GM12878 (cell line): ENCODE measurements around the gene YY1. TPM values are rescaled to one million over a fixed set of nuclear protein-coding genes. Genes with fewer than 3 reads are reported as not detected.

Experiments used
- ASH2L ChIP-seq: fragments of 300-600, 200-600 bp; sonication (generic); IDR thresholded peaks from 2 replicates; pipeline ENCODE4 v1.6.1; 2017; ENCODE audit warnings: low read depth, mild to moderate bottlenecking, borderline replicate concordance
- ATF7 ChIP-seq: fragments of 450-650 bp; IDR thresholded peaks from 2 replicates; pipeline ENCODE4 v1.6.1; 2016; ENCODE audit warnings: low read depth, mild to moderate bottlenecking
- BACH1 ChIP-seq: fragments of 450-650 bp; IDR thresholded peaks from 2 replicates; pipeline ENCODE4 v1.6.1; 2017; ENCODE audit warnings: mild to moderate bottlenecking, borderline replicate concordance
- CBX3 ChIP-seq: fragments of 200-600 bp; sonication (generic); IDR thresholded peaks from 2 replicates; pipeline ENCODE4 v1.6.1; 2016; ENCODE audit warnings: low read depth, borderline replicate concordance
- CHD1 ChIP-seq: IDR thresholded peaks from 2 replicates; pipeline ENCODE4 v1.6.1; 2012; ENCODE audit warnings: low read depth, low read length, improper control_type of control experiment
- CHD2 ChIP-seq: IDR thresholded peaks from 2 replicates; pipeline ENCODE4 v1.6.1; 2011; ENCODE audit warnings: low read depth, low read length, improper control_type of control experiment, borderline replicate concordance
- CHD4 ChIP-seq: fragments of 200-600 bp; sonication (generic); IDR thresholded peaks from 2 replicates; pipeline ENCODE4 v1.6.1; 2016; ENCODE audit warnings: mild to moderate bottlenecking
- DPF2 ChIP-seq: fragments of 450-650 bp; IDR thresholded peaks from 2 replicates; pipeline ENCODE4 v1.6.1; 2017; ENCODE audit warnings: mild to moderate bottlenecking
- EED ChIP-seq: sonication (generic); IDR thresholded peaks from 2 replicates; pipeline ENCODE4 v1.6.1; 2016; ENCODE audit warnings: antibody characterized with exemption, low read depth
- EP300 ChIP-seq, 2 experiments: fragments of 150-350 bp in 1 of 2; IDR thresholded peaks; 2 replicates each; pipeline ENCODE4 v1.6.1; 2011 to 2012; ENCODE audit warnings: low read depth in 2 of 2, low read length in 2 of 2, borderline replicate concordance in 1 of 2, improper control_type of control experiment in 1 of 2, inconsistent platforms in 1 of 2; ENCODE audit not compliant: control insufficient read depth in 1 of 2
- GATAD2B ChIP-seq: fragments of 450-650 bp; conservative IDR thresholded peaks from 2 replicates; pipeline ENCODE4 v1.6.1; 2017; ENCODE audit warnings: low read depth, mild to moderate bottlenecking, moderate library complexity
- HDAC2 ChIP-seq: fragments of 200-600 bp; sonication (generic); IDR thresholded peaks from 2 replicates; pipeline ENCODE4 v1.6.1; 2017
- HDGF ChIP-seq: fragments of 450-650 bp; IDR thresholded peaks from 2 replicates; pipeline ENCODE4 v1.6.1; 2016; ENCODE audit warnings: antibody characterized with exemption
- IRF4 ChIP-seq: IDR thresholded peaks from 2 replicates; pipeline ENCODE4 v1.6.1; 2011; ENCODE audit warnings: low read depth, low read length
- KAT2A ChIP-seq: conservative IDR thresholded peaks from 2 replicates; pipeline ENCODE4 v1.6.1; 2011; ENCODE audit warnings: low read depth, low read length; ENCODE audit not compliant: control insufficient read depth
- MEF2A ChIP-seq: IDR thresholded peaks from 2 replicates; pipeline ENCODE4 v1.6.1; 2011; ENCODE audit warnings: low read depth, mild to moderate bottlenecking, low read length, moderate library complexity; ENCODE audit not compliant: insufficient read depth
- NBN ChIP-seq: fragments of 450-650 bp; IDR thresholded peaks from 2 replicates; pipeline ENCODE4 v1.6.1; 2016
- NFYA ChIP-seq: IDR thresholded peaks from 2 replicates; pipeline ENCODE4 v1.6.1; 2011; ENCODE audit warnings: low read depth, mild to moderate bottlenecking, low read length, improper control_type of control experiment, borderline replicate concordance
- NFYB ChIP-seq: IDR thresholded peaks from 2 replicates; pipeline ENCODE4 v1.6.1; 2011; ENCODE audit warnings: low read depth, mild to moderate bottlenecking, low read length, improper control_type of control experiment, moderate library complexity; ENCODE audit not compliant: insufficient read depth
- NKRF ChIP-seq: fragments of 450-650 bp; conservative IDR thresholded peaks from 2 replicates; pipeline ENCODE4 v1.6.1; 2017; ENCODE audit warnings: mild to moderate bottlenecking, moderate library complexity
- NR2C2 ChIP-seq: IDR thresholded peaks from 2 replicates; pipeline ENCODE4 v1.6.1; 2011; ENCODE audit warnings: borderline replicate concordance, low read depth; ENCODE audit not compliant: control insufficient read depth, insufficient read length
- PAX5 ChIP-seq: IDR thresholded peaks from 2 replicates; pipeline ENCODE4 v1.6.1; 2011; ENCODE audit warnings: low read depth, low read length, borderline replicate concordance
- PAX8 ChIP-seq: fragments of 450-650 bp; IDR thresholded peaks from 2 replicates; pipeline ENCODE4 v1.6.1; 2017; ENCODE audit warnings: mild to moderate bottlenecking, moderate library complexity
- POLR2AphosphoS2 ChIP-seq: IDR thresholded peaks from 2 replicates; pipeline ENCODE4 v1.6.1; 2011; ENCODE audit warnings: low read depth, mild to moderate bottlenecking, low read length, improper control_type of control experiment, moderate library complexity
- SMARCA5 ChIP-seq: fragments of 450-650 bp; IDR thresholded peaks from 2 replicates; pipeline ENCODE4 v1.6.1; 2017; ENCODE audit warnings: mild to moderate bottlenecking
- SREBF2 ChIP-seq: IDR thresholded peaks from 2 replicates; pipeline ENCODE4 v1.6.1; 2012; ENCODE audit warnings: mild to moderate bottlenecking, low read length
- SUZ12 ChIP-seq: fragments of 200-600 bp; sonication (generic); IDR thresholded peaks from one replicate; pipeline ENCODE4 v1.6.1; 2018; ENCODE audit warnings: antibody characterized with exemption, mild to moderate bottlenecking; ENCODE audit not compliant: unreplicated experiment
- TAF1 ChIP-seq: IDR thresholded peaks from 2 replicates; pipeline ENCODE4 v1.6.1; 2011; ENCODE audit warnings: mild to moderate bottlenecking, low read depth, low read length, borderline replicate concordance
- TCF3 ChIP-seq: IDR thresholded peaks from 2 replicates; pipeline ENCODE4 v1.6.1; 2012; ENCODE audit warnings: low read depth, mild to moderate bottlenecking, low read length, borderline replicate concordance; ENCODE audit not compliant: insufficient read depth
- YBX1 ChIP-seq: fragments of 450-650 bp; IDR thresholded peaks from 2 replicates; pipeline ENCODE4 v1.6.1; 2016; ENCODE audit warnings: antibody characterized with exemption
- ZNF217 ChIP-seq: fragments of 450-650 bp; IDR thresholded peaks from 2 replicates; pipeline ENCODE4 v1.6.1; 2017; ENCODE audit warnings: antibody characterized with exemption, mild to moderate bottlenecking
- ZNF274 ChIP-seq: IDR thresholded peaks from one replicate; pipeline ENCODE4 v1.8.0; 2011; ENCODE audit not compliant: insufficient read length, insufficient read depth
- polyA plus RNA-seq, 11 experiments: library from polyadenylated mRNA; depleted of rRNA in 4 of 11; unstranded in 6 of 11; stranded (reverse) in 5 of 11; fragments of >200 nt; fragmentation: Nextera tagmentation in 4 of 11; fragmentation: Illumina TruSeq in 1 of 11; extraction: Ambion mirVana in 4 of 11; extraction: Trizol in 1 of 11; gene quantifications; 1 replicate in 1 of 11; 2 replicates in 10 of 11; pipeline versions ENCODE4 v1.2.1 to v1.2.3, GENCODE V29; 2011 to 2016; ENCODE audit warnings: inconsistent platforms in 2 of 11, missing spikeins in 2 of 11, low read depth in 1 of 11
- total RNA-seq, 4 experiments: library from RNA; depleted of rRNA in 3 of 4; stranded (reverse); fragments of >200 nt in 3 of 4; fragmentation: Illumina TruSeq in 1 of 4; extraction: Trizol in 1 of 4; gene quantifications; 2 replicates each; pipeline versions ENCODE4 v1.2.1 to v1.2.3, GENCODE V29; 2013 to 2021
- TF ChIP-seq, protein P1 (sequence below): IDR thresholded peaks from 2 replicates; pipeline ENCODE4 v1.6.1; 2011; ENCODE audit warnings: borderline replicate concordance, low read depth, mild to moderate bottlenecking, moderate library complexity, mixed read lengths, low read length; ENCODE audit not compliant: insufficient read depth; ENCODE audit errors: extremely low read length

Gene YY1
- total and polyA plus RNA-seq, 10 of the 15 experiments (the other 5 are each of a cell fraction or from before 2014, with no cell fraction given), result 23.7 to 74.0 (median 39.9) TPM

GRCh38 chr14:100256339-100256895 lies 17.5 kb downstream of the YY1 start (continued):
- no peak for TF ChIP-seq NFYB
- TF ChIP-seq YBX1, result no peak
- TF ChIP-seq TAF1, result no peak
- peak; percentile 30; the same call in 1 of the 2 replicates for TF ChIP-seq BACH1
- TF ChIP-seq EP300 (IDR thresholded peaks at IDR 0.05; ENCODE audit: borderline replicate concordance in 1 of 2, control insufficient read depth in 1 of 2, low read depth in 2 of 2, low read length in 2 of 2), result peak in 1 of 2 experiments; percentile 51; a peak in 1 of 4 replicates
- no peak for TF ChIP-seq SMARCA5
- TF ChIP-seq EED, result no peak
- TF ChIP-seq NR2C2, result no peak
- no peak for TF ChIP-seq CHD2
- no peak for TF ChIP-seq ASH2L
- no peak for TF ChIP-seq CHD1
- no peak for TF ChIP-seq POLR2AphosphoS2
- TF ChIP-seq KAT2A, result no peak
- TF ChIP-seq TCF3, result no peak
- no peak for TF ChIP-seq NKRF
- no peak for TF ChIP-seq HDAC2
- peak; percentile 84; the same call in 1 of the 2 replicates for TF ChIP-seq ZNF217
- TF ChIP-seq, protein P1, sequence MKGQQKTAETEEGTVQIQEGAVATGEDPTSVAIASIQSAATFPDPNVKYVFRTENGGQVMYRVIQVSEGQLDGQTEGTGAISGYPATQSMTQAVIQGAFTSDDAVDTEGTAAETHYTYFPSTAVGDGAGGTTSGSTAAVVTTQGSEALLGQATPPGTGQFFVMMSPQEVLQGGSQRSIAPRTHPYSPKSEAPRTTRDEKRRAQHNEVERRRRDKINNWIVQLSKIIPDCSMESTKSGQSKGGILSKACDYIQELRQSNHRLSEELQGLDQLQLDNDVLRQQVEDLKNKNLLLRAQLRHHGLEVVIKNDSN, result no peak
- no peak for TF ChIP-seq CHD4
- TF ChIP-seq NBN, result no peak
- TF ChIP-seq IRF4, result peak; percentile 77; the same call in 1 of the 2 replicates
- no peak for TF ChIP-seq MEF2A
- no peak for TF ChIP-seq NFYA
- TF ChIP-seq SREBF2, result no peak
- TF ChIP-seq DPF2, result peak; percentile 64
- no peak for TF ChIP-seq ZNF274
- TF ChIP-seq PAX5, result no peak
- TF ChIP-seq PAX8, result no peak
- TF ChIP-seq CBX3, result no peak
- TF ChIP-seq SUZ12, result no peak
- TF ChIP-seq ATF7, result peak; percentile 66
- no peak for TF ChIP-seq HDGF
- no peak for TF ChIP-seq GATAD2B
